ENCODE data around the gene ZBP1.

The ZBP1 gene, protein sequence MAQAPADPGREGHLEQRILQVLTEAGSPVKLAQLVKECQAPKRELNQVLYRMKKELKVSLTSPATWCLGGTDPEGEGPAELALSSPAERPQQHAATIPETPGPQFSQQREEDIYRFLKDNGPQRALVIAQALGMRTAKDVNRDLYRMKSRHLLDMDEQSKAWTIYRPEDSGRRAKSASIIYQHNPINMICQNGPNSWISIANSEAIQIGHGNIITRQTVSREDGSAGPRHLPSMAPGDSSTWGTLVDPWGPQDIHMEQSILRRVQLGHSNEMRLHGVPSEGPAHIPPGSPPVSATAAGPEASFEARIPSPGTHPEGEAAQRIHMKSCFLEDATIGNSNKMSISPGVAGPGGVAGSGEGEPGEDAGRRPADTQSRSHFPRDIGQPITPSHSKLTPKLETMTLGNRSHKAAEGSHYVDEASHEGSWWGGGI

DNA sequence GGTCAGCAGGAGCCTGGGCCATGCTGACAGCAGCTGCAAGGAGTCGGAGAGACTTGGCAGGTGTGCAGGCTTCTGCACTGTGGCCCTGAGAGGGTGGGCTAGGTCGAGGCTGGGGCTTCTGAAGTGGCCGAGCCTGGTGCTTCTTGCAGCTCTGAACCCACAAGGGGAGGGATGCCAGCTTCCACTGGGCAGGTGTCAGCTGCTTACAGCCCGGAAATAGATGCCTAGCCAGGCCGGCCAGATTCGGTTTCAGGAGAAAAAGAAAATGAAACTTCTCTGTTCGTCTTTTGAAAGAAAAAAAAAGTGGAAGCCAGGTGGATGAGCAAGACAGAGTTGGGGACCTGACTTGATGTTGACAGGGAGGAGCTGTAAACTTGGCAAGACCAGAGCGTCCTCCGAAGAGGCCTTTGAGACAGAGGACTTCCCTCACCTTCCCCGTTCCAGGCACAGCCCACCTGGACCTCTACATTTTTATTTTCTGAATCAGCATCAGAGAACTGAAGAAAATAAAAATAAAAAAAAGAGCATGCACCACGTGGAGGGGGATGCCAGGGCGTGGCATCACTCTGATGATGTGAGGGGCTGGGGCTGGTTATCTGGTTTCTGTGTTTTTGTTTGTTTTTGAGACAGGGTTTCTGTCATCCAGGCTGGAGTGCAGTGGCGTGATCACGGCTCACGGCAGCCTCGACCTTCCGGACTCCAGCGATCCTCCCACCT, at the start of gene ZBP1:
TSS of gene ZBP1 (minus strand) at position 153 of the 717 bp plus-strand sequence. CDS start at position 22, 131 bp downstream.
- no peak for DNase-seq (ENCODE audit: low read depth in 3 of 3)

DNA sequence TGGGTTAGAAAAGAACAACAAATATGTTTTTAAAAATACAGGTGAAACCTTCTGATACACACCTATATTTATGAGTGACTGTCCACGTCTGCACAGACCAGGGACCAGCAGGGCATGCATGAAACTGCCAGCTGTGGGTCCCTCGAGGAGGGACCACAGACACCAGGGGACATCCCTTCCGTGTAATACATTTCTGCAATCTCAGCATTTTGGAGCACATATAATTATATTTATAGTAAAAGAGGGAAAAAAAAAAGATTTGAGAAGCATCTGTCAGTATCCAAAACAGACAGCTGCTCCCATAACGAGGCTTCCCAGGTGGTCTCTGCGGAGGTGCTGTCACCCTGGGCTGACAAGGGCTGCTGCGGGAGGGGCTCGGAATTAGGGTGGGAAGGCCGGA, 49.4 kb upstream of the ZBP1 start:
- no peak for DNase-seq (ENCODE audit: low read depth in 3 of 3)

DNA sequence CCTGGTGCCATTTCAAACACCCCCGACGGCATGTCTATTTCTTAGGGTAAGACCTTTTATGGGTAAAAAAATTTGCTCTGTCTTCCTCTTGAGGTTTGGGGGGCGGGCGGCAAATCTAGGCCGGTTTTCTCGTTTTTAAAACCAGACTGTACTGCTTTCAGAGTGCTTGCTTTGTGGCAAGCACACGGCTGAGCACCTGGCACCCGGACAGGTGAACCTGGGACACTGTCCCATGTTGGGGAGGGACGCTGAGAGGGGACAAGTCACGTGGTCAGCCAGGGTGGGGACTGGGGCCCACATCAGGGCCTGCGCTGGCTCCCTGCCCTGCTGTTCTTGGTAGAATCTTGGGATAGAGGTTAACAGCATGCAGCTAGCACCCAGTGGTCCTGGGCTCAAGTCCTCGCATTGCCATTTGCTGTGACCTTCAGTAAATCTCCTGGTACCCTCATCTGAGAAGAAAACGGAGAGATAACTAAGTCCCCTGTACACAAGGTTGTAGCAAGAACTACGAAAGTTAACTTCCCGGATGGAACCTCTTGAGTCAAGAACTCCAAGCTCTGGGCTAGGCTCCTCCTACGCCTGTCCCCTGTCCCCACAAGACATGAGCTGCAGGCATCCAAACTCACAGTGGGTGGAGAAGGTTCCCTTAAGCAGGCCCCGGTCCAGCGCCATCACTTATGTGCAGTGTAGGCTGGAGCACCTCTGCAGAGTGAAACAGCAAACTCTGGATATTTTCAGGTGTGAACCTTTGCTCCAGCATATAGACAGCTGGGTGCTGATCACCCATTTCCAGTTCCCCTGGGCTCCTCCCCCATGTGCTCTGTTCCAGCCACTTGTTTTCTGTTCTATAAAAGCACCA, 47.9 kb upstream of the ZBP1 start:
- no peak for DNase-seq (ENCODE audit: low read depth in 3 of 3)

DNA sequence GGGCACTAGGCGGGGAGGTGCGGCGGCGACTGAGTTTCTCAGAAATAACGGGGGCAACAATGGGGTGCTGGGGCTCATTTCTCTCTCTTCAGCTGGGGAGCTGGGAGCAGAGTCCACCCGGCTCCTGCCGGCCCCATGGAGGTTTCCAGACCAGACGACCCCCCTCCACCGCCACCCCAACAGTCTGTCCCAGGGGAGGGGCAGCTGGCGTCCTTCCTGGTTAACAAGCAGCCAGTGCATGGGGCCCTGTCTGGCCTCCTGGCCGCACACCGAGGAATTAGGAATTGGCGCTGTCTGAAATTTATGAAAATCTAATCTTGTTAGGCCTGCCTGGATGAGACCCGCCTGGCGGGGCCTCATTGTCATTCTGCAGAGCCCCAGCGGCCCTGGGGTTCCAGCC, 47.2 kb upstream of the ZBP1 start:
- DNase-seq (ENCODE audit: low read depth in 3 of 3) = no peak

DNA sequence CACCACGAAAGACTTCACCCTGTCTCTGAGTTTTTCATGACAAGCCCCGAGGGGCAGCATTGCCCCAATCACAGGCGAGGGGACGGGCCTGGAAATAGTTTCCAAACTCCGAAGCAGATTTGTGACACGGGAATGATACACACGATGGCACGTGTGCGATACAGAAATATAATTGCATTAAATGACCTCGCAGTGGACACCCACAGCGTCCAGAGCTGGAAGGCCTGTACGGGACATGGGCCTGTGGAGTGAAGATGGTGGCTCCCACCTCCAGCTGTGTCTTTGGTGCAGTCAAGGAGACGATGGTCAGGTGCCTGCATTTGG, 46.6 kb upstream of the ZBP1 start:
- DNase-seq (ENCODE audit: low read depth in 3 of 3) = no peak

DNA sequence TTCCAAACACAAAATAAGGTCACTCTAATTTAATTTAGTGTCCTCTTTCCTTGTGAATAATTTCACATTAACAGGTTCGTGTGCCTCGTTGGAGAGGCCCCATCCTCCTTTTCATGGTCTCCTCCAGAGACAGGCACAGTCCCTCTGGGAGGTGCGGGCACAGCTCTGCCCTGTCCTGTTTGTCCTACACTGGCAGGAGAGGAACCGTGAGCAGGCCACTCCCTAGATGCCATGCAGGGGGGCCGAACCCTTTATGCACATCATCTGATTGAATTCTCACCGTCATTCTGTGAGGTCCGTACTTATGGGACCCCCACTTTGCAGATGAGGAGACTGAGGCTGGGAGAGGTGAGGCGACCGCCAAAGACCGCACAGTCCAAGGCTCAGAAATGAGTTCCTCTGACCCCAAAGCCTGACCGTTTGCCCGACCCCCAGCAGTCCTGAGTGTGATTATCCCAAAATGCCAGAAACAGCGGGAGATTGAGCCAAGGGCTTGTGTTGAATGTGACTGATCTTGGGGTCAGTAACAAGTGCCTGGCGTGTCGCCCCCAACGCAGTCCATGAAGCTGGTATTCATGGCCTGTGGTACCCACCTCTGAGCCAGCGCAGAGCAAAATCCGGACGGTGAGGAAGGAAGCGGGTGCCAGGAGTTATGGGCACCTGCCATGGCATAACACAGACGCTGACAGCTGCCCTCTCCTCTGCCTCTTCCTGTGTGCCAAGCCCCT, 46.0 kb upstream of the ZBP1 start:
- DNase-seq (ENCODE audit: low read depth in 3 of 3) = no peak

DNA sequence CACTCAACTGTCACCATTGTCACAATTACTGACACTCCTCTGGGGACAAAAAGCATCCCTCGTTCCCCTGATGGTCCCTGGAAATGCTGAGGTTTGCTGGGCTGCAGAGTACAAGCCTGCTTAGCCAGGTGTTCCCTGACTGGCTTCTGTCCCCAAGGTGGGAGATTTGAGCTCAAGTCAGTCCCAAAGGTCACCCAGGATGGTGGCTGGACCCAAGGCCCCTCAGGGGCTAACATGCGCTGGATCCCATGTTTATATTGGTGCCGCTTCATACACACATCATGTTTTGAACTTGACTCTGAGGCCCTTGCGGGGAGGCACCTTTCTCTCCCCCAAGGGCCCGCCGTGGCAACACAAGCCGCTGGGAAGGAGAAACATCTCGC, 45.4 kb upstream of the ZBP1 start:
- no peak for DNase-seq (ENCODE audit: low read depth in 3 of 3)

DNA sequence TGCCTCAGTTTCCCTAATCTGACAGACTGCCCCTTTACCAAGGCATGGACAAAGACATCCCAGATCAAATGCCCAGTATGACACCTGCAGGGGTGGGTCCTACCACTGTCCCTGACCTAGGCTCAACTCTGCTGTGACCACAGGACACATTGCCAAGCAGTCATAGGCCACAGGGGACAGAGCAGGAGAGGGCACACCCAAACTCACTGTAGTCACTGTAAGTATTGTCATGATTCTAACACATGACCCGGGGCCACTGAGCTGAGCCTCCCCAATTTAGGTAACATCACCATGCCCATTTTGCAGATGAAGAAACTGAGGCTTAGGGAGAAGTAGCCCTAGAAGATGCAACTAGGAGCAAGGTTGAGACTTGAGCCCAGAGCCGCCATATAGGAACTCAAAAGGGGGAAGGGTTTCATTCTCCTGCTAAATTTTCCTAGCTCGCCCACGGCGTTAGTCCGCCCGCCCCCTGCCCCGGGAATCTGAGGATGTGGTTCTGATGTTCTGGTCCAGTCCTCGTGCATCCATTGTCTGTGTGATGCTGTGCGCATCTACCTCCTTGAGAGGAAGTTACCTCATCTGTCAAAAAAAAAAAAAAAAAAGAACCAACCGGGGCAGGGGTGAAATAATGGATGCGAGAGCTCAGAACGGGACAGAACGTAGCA, 44.8 kb upstream of the ZBP1 start:
- no peak for DNase-seq (ENCODE audit: low read depth in 3 of 3)

DNA sequence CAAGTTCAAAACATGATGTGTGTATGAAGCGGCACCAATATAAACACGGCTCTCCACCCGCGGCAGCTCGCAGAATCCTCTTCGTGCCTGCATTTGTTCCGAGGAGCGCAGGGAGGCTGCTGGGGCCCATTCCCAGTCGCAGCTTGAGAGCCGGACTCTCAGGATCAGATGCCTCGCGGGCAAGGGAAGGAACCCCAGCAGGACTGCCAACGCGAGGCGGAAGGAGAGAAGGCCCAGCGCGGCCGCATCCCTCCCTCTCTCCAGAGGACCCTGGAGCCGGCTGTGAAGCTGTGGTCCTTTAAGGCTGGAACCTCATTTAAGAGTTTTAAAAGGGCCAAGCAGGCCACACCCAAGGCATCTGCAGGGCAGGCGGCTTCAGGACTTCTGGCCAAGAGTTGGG, 44.2 kb upstream of the ZBP1 start:
- no peak for DNase-seq (ENCODE audit: low read depth in 3 of 3)

DNA sequence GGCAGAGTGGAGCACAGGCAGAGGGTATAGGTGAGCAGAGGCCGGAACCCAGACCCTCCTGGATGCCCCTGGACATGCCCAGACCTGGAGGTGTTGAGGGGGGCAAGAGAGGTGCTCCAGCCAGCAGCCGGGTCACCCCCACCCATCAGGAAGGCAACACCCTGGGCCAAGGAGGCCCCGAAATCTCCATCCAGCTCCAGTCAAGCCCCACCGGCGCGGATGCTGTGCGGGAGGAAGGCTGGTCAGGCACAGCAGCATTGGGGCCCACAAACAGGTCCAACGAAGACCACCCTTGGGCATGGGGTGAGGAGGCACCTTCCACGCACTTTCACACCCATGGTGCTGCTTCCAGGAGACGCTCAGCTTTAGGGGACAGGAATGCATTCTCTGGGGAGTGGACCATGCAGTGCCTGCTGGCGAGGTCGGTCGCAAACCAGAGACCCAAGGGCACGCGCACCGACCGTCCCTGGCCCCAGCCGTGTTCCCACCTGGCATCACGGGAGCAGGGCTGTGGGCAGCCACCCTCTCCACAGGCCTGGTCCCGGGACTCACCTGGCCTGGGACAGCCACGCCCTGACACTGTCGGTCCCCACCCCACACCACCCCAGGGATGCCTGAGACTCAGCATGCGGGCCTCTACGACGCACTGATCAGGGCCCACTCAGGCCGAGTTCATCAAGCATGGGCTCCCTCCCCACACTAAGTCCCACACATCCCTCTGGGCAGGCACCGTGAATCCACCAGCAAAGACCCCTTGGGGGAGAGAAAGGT, 43.6 kb upstream of the ZBP1 start:
- no peak for DNase-seq (ENCODE audit: low read depth in 3 of 3)

DNA sequence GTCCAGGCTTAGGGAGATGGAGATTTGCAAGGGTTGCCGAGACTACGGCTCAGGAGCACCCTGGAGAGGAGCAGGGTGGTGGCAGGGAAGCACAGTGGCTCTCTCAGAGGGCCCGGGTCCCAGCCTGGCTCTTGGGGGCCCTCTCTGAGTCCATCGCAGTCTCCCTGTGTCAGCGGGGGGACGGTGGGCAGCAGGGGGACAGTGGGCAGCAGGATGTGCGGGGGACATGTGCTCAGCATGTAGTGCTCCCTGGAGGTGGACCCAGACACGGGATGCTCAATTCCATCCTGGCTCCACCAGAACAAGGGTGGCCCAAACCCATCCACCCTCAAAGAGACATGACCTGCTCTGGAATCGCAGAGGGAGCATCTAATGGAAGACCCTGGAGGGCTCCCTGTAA, 43.0 kb upstream of the ZBP1 start:
- DNase-seq (ENCODE audit: low read depth in 3 of 3) = no peak

DNA sequence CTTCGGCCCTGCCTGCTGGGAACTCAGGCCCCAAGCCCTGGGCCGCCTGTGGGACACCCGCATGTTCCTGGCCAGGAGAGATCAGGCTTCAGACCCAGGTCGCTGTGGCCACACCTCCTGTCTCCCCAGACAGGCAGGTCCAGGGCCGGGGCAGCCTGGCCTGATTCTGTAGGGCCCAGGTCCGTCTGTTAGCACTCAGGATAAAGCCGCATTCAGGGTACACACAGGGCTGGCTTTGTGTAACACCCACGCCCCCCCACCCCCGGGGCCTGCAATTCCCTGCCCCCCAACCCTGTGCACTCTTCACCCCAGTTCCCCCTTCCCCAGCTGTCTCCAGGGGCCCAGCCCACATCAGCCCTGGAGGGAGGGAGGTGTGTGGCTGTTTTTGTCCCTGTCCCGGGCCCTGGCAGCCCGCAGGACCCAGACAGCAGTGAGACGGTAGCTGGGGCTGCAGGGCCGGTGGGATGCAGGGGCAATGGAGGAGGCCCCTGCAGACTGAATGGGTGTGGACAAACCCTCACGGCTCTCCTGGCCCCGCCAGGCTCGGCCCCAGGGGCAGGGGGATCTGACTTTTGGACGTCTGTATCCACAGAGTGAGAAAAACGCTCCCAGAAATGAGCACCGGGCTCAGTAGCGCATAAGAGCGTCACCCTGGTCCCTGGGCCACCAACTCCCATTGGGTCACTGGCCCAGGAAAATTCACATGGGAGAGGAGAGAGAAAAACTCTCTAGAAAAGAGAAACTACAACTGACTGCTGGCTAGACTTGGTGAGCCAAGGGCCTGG, 42.4 kb upstream of the ZBP1 start:
- no peak for DNase-seq (ENCODE audit: low read depth in 3 of 3)

DNA sequence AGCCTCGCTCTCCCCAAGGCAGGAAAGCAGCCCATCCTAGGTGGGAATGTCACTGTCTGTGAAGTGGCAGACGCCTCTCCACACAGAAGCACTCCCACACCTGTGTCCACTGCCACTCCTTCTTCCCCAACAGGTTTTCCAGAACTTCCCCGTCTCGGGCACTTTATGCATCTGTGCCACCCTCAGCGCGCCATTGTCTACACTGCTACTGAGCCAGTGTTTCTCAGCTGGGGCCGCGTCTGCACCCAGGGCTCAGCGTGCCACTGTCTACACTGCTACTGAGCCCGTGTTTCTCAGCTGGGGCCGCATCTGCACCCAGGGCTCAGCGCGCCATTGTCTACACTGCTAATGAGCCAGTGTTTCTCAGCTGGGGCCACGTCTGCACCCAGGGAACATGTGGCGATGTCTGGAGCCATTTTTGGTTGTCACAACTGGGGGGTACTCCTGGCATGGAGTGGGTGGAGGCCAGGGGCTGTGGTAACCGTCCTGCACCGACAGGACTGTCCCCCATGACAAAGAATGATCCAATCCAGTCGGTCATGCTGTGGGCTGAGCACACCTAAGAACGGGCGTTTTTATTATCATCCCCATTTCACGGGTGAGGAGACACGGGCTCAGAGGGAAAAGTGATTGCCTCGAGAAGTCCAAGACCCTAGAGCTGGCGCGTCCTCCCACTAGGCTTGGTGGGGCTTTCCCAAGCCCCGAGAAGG, 41.7 kb upstream of the ZBP1 start:
- DNase-seq (ENCODE audit: low read depth in 3 of 3) = no peak

DNA sequence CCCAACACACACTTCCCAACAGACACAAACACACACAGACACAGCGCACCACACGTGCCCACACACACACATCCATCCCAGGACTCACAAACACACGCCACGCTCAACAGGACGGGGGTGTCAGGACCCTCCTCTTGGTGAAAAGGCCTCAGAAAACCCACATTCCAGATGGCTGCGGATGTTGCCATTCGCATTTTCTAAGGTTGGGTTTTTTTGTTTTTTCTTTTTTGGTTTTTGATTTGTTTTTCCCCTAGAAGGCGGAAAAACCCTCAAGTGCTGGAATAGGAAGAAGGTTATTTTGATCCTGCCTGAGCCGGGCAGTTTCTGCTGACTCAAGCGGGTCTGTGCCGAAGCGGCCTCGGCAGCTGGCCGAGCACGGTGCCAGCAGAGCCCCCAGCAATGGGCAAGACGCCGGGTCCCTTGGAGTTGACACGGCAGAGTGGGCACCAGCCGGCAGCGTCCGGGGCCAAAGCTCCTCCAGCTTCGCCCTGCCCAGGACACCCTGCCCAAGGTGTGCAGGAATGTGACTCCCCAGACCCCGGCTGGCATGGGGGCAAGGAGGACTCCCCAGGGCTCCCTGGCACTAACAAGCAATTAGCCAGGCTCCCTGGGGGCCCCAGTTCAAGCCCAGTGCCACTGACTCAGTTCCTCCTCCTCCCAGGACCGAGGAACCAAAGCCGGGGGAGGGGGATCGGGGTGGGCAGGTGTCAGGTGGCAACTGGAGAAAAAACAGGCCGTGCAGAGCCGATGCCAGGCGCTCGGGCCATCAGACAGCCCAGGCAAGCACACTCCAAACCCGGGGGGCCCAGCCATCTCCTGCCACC, 40.9 kb upstream of the ZBP1 start:
- DNase-seq (ENCODE audit: low read depth in 3 of 3) = no peak

DNA sequence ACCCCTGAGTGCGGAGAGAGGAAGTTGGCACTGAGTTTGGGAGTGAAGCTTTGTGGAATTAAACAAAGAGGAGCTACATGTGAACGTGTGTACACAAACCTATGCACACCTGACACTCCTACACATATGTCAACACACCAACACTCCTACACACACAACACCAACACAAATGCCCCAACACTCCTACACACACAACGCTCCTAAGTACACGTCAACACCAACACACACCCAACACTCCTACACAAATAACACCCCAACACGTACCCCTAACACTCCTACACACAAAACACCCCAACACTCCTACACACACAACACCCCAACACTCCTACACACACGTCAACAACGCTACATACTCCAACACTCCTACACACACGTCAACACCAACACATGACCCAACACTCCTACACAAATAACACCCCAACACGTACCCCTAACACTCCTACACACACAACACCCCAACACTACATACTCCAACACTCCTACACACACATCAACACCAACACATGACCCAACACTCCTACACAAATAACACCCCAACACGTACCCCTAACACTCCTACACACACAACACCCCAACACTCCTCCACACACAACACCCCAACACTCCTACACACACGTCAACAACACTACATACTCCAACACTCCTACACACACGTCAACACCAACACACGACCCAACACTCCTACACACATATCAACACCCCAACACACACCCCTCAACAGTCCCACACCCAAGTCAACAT, 40.1 kb upstream of the ZBP1 start:
- DNase-seq (ENCODE audit: low read depth in 3 of 3) = no peak

DNA sequence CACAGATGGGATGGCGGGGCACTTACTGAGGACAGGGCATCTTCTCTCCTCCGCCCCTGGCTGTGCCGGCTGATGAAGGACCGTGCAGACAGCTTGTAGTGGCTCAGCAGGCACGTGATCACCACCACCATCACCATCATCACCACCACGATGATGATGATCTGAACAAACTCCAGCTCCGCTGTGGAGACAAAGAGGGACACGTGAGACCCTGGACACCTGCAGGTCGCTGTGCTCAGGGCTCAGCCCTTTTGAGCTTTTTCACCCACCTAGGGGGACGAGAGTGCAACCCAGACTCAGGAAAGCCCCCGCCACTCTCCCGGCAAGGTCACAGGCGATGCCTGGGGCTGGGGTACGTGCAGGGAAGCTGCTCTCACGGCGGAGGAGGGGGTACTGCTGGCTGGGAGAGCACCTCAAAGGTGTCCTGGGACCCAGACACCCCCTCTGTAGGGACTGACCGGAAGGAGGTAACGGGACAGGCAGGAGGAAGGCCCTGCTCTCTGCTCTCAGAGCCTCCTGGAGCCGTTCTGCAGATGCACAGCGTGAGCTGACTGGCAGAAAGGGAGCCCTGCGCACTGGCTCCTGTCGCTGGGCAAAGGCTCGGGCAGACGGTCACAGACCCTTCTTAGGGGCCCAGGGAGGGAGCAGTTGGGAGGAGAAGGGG, 39.4 kb upstream of the ZBP1 start:
- DNase-seq (ENCODE audit: low read depth in 3 of 3) = no peak
